Activated CD8-positive, alpha-beta memory T cell treated with anti-CD3 and anti-CD28 coated beads, Interleukin-2, amount 50 U/mL, for 24 hours (primary cell): ENCODE results near the gene CRAT.
A peak's percentile ranks its signal among the peaks of the same experiment; 100 is the strongest.
"Not testable (repeated sequence)": the region's sequence is repeated elsewhere in the genome, so short reads cannot be mapped to it uniquely, and the experiment has no call there.

Experiments
- DNase-seq: peaks from one replicate; pipeline ENCODE4 v3.0.0-alpha.2; 2020; ENCODE audit errors: extremely low read depth

CRAT gene

DNA sequence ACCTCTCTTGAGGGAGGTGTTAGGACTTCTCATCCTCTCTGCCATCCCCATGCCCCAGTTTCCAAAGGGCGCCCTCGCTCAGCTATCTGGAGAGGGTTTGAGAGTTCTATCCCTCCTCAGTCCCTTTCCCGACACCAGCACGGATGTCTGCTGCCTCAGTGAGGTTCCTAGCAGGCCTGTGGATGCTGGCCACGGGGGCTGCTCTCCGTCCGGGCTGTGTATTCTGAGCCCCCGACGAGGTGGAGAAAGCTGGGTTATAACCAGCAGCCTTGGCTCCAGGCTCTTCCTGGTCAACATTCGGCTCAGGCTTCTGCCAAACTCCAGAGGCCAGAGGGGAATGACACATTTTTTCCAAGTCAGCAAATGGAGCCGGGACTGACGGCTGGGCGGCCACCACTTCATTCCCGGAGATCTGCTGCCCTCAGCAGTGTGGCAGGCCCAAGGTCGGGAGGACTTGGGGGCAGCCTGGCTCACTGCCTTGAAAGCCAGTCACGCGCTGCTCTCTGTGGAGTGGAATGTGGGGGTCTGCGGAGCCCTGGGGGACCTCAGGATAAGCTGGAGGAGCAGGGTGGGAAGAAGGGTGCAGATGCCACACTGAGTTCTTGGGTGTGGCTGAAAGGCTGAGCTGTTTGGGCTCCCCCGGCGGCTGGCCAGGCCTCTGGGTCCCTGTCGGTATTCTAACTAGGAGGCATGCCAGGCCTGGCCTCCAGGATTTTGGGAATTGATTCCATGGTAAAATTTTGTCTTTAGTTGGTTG is 28.1 kb upstream of the CRAT start:
- DNase-seq, result no peak

- DNase-seq, result no peak
Measured at GRCh38 chr9:129138144-129138462, 27.5 kb upstream of the CRAT start.

DNA sequence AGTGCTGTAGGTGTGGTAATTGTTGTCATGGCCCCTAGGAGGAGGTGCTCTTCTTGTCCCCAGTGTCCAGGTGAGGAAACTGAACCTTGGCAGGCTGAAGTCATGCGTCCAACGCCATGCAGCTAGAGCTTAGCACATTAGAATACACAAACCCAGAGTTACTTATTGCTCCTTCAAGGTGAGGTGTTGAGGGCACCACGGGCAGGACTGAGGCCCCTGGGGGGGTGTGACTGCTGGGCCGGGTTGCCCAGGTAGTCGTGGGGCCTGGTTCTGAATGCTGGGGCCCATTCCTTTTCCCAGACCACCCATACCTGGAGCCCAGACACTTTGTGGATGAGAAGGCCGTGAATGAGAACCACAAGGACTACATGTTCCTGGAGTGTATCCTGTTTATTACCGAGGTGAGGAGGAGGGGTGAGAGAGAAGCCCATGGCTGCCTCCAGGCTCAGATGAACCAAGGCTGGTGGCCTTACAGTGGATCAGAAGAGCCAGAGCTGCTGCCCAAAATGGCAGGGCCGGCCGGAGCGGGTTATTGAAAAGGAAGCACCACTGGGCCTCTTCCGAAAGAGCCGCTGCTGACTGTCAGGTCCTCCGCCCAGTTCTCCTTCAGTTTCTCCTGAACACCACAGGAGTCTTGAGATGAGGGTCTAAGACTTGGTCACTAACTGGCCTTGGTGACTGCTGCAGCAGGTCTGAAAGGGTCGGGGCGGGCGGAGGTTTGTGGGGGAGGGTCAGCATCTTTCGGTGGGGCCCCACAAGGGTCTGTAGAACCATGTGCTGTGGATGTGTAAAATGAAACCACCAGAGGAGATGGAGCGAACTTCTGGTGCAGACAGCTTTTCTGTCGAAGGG is 26.9 kb upstream of the CRAT start:
- DNase-seq, result no peak

GRCh38 chr9:129136446-129137035 is 25.9 kb upstream of the CRAT start:
- no peak for DNase-seq

DNA sequence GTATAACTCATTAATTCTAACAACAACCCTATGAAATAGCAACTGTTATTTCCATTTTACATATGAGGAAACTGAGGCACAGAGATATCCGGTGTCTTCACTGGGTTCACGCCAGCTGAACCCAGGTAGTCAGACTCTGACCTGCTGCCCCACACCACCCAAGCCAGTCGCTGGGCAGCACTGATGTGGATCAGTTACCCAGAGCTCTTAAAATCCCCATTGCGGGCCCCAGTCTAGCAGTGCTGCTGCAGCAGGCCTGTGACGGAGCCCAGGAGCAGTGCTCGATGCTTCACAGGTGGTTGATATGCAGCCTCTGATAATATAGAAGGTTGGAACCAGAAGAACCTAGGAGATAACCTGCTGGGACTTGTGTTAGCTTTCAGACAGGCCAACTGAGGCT is 24.9 kb upstream of the CRAT start:
- DNase-seq, result no peak

- DNase-seq, result no peak
Measured at GRCh38 chr9:129133082-129133481, 22.5 kb upstream of the CRAT start.

GRCh38 chr9:129131300-129132145 is 20.9 kb upstream of the CRAT start:
- DNase-seq, result peak; percentile 68

DNA sequence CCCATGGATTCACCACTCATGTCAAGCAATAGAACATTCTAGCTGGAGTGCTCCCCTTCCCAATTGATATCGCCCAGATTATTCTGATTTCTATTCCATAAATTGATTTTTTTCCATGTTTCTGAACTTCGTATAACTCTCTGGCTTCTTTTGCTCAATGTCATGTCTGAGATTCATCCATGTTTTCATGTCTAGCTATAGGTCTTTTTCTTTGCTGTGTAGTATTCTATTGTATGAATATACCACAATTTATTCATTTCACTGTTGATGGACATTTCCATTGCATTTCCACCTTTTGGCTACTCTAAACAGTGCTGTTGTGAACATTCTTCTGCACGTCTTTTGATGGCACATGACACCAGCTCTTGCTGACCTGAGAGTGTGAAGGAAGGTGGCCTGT is 20.2 kb upstream of the CRAT start:
- no peak for DNase-seq

- DNase-seq, result not testable (repeated sequence)
Measured at GRCh38 chr9:129130271-129130670, 19.7 kb upstream of the CRAT start.

DNA sequence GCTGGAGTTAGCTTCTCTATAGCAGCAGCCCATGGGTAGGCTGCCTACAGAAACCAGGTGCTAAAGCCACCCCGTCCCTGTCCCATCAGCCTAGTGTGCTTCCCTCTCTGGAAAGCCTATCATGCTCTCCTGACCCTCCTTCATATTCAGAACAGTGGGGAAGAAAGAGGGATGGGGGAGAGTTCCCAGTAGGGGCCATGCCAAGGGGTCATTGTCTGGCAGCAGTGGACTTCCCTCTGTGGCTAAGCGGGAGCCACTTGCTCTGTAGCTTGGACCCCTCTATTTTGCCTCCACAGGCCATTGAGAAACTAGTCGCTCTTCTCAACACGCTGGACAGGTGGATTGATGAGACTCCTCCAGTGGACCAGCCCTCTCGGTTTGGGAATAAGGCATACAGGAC is 18.1 kb upstream of the CRAT start:
- no peak for DNase-seq

DNA sequence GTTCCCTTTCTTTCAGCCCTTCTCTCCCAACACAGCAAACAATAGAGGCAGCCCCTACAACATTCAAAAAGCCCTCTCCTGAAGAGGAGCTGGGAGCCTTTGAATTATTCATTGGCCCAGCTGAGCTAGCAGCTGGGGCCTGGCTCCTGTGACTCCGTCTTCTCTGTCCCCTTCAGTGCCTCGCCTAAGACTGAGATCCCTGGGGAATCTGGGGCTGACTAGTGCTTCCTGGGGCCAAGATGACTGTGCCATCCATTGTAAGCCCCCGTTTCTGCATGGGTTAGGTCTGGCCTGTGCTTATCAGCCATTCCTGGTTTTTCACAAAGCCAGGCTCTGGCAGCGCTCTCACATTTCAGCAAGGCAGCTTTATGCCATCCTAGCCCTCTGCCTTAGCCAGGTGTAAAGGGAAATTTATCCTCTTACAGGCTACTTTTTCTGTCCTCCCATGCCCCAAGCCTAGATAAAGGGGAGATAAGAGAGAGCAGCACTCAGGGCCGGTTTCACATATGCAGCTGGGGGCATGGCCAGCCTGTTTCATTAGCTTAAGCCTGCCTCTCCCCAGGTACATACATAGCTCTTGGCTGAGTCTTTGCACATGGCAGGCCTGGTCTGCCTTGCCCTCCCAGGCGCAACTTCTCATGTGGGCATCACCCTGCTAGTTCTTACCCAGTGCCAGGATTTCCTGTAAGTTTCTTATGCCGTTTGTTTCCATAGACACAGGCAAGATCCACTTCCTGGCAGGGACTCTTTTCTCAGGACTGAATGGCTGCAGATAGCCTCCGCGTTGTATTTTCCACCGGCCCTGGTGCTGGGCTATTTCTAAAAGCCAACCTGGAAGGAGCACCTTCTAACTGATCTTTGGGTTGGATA is 16.4 kb upstream of the CRAT start:
- no peak for DNase-seq

- DNase-seq, result no peak
Measured at GRCh38 chr9:129125478-129125877, 14.9 kb upstream of the CRAT start.

GRCh38 chr9:129124506-129125069 is 14.0 kb upstream of the CRAT start:
- DNase-seq, result no peak

DNA sequence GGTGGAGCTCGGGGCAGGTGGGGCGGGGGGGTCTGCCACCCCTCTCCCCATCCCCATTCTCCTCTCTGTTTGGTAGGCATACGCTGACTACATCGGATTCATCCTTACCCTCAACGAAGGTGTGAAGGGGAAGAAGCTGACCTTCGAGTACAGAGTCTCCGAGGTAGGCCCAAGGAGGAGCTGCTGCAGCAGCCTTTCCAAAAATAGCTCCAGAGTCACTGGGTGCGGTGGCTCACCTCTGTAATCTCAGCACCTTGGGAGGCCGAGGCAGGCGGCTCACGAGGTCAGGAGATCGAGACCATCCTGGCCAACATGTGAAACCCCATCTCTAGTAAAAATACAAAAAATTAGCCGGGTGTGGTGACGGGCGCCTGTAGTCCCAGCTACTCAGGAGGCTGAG is 12.4 kb upstream of the CRAT start:
- not testable (repeated sequence) for DNase-seq

GRCh38 chr9:129122133-129122532 is 11.5 kb upstream of the CRAT start:
- no peak for DNase-seq

DNA sequence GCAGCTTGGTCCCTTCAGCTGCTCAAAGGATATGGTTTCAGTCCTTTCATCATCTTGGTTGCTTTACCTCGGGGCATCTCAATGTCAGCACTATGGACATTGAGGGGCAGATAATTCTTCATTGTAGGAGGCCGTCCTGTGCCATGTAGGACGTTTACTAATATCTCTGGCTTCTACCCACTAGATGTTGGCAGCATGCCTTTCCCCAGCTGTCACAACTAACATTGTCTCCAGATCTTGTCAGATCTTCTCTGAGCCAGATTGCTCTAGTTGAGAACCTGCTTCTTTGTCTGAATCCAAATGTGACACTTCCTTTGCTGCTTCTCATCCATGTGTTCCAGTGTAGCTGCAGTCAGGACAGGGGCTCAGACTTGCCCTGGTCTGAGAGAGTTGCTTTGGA is 10.9 kb upstream of the CRAT start:
- no peak for DNase-seq

DNA sequence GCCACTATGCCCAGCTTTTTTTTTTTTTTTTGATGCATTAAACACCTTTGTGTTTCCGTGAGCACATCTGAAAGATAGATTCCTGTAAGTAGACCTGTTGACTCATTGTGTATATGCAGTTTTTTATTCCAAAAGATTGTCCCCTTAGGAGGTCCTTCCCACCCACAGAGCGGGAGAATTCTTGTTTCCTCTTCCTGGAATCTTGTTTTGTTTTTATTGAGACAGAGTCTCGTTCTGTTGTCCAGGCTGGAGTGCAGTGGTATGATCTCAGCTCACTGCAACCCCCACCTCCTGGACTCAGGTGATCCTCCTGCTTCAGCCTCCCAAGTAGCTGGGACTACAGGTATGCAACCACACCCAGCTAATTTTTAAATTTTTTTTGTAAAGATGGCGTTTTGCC is 8.2 kb upstream of the CRAT start:
- no peak for DNase-seq

DNA sequence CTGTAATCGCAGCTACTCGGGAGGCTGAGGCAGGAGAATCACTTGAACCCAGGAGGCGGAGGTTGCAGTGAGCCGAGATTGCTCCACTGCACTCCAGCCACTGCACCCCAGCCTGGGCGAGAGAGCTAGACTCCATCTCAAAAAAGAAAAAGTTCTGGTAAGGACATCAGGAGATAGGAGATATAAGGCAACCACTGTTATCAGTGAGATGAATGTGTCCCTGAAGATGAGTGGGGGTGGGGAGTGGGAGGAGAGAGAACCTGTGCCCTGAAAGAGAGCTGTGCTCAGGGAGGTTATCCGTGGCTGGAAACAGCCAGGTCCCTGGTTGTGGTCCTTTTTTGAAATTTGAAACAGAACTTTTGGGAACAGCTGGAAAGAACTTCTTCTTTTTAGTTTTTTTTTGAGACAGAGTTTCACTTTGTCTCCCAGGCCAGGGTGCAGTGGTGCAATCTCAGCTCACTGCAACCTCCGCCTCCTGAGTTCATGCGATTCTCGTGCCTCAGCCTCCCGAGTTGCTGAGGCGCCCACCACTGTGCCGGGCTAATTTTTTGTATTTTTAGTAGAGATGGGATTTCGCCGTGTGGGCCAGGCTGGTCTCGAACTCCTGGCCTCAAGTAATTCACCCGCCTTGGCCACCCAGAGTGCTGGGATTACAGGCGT is 3.2 kb upstream of the CRAT start:
- no peak for DNase-seq

DNA sequence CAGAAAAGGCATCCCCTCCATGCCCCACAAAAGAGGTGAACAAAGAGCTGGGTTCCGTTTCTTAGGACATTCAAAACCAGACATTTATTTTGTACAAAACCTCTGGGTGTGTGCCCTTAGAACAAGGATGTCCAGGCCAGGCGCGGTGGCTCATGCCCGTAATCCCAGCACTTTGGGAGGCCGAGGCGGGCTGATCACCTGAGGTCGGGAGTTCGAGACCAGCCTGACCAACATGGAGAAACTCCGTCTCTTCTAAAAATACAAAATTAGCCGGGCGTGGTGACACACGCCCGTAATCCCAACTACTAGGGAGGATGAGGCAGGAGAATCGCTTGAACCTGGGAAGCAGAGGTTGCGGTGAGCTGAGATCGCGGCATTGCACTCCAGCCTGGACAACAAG is 1.9 kb upstream of the CRAT start:
- not testable (repeated sequence) for DNase-seq

DNA sequence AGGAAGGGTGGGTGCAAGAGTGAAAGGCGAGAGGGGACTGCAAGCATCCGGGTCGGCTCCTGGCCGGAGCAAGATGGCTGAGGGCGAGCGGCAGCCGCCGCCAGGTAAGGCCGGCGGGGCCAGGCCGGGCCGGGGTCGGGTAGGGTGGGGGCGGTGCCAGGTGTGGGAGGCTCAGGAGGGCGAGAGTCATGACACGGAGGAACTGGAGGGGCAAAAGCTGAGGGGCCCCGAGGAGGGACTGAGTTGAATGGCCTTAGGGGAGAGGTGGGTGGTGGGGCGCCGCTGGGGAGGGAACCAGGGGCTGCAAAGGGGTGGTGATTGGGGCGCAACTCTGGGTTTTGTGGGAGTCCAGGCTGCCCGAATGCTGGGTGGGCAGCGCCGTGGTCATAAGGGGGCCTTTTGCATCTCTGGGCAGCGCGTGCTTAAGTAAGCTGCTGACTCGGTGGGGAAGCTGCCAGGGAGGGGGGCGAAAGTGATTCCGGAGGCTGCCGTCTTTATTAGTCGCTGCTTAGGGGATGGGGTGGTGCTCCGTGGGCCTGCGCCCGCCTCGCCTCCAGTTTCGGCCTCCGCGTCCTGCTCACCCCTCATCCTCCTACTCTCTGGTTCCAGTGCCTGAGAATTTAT is 1.0 kb upstream of the CRAT start:
- DNase-seq, result no peak
